NCI-H1092 treated with DMSO at 0.1 percent for 48 hours (cell line): ENCODE measurements around the gene CPB1.
"Not testable (repeated sequence)": the region's sequence is repeated elsewhere in the genome, so short reads cannot be mapped to it uniquely, and the experiment has no call there.

Experiments
- DNase-seq: peaks from one replicate; lab custom pipeline; 2025; lab: John Stamatoyannopoulos, UW

The CPB1 gene

GRCh38 chr3:148827585-148827984 lies at the start of gene CPB1:
TSS of gene CPB1 (plus strand) at chr3:148827811. CDS start at chr3:148827824, 13 bp downstream.
- no peak for DNase-seq

DNA sequence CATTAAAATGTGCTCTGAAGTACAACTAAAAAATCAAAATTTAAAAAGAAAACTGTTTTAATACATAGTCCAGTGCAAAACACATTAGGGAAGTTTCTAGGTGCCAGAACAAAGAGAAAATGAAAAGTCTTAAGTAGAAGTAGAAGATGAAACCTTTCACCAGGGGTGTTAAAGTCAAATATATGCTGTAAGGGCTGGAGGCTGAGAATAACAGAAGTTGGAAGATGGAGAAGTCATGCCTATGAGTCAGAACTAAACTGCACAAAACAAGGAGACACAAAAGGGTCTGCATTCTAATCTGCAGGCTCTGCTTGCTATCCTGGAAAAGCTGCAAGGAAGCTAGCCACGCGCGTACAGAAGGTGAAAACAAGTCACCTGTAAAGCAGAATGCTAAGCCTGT lies 48.7 kb upstream of the CPB1 start:
- DNase-seq, result no peak

- DNase-seq, result not testable (repeated sequence)
These were observed 42.6 kb upstream of the CPB1 start for GRCh38 chr3:148785026-148785425.

- DNase-seq, result not testable (repeated sequence)
These were observed 41.5 kb upstream of the CPB1 start for GRCh38 chr3:148786159-148786558.

- no peak for DNase-seq
These were observed 38.5 kb upstream of the CPB1 start for GRCh38 chr3:148789146-148789545.

DNA sequence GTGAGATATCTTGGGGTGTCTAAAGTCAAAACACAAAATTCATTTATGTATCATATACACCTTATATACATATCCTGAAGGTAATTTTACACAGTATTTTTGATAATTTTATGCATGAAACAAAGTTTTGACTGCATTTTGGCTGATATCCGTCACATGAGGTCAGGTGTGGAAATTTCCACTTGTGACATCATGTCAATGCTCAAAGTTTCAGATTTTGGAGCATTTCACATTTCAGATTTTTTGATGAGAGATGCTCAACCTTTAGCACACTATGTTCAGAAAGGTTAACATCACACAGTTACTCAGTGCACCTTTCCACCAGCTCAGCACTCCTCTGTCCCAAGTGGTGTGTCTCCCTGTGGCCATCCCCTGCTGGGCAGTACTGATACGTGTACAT lies 37.7 kb upstream of the CPB1 start:
- no peak for DNase-seq

GRCh38 chr3:148790370-148790769 lies 37.2 kb upstream of the CPB1 start:
- DNase-seq, result no peak

- DNase-seq, result no peak
These were observed 36.5 kb upstream of the CPB1 start for GRCh38 chr3:148790851-148791735.

- no peak for DNase-seq
These were observed 35.7 kb upstream of the CPB1 start for GRCh38 chr3:148791920-148792319.

DNA sequence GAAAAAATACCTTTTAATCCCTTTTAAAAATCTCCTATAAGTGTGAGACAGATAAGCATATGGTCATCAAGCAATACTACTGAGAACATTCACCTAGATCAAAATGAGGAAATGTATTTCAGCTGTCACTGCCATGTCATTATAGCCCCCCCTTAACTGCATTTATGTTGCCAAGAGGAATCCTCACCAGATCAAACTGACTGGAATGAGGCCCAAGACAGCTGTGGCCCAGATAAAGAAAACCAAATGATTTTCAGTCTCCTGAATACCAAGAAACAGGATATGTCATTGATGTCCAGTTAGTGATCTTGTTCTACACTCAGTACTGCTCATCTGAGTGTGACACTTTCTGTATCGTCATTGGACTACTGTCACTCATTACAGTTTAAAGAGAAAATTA lies 35.1 kb upstream of the CPB1 start:
- no peak for DNase-seq

- DNase-seq, result no peak
These were observed 30.8 kb upstream of the CPB1 start for GRCh38 chr3:148796799-148797198.

DNA sequence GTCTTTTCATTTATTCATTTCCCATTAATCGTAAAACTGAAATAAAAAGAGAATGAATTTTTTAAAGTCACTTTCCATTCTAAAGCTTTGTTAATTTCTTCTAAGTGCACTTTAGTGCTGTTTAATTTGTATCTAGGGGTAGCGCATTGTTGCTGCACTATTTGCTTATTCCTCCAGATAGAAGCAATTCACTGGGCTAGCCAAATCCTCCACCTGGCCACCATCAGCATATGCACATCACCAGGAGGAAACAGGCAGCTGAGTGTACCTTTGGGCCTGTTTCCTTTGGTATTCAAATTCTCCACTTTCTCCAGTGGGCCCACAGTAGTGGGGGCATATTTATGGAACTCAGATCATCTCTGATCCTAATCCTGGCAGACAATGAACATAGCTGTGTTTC lies 29.8 kb upstream of the CPB1 start:
- DNase-seq, result no peak

- DNase-seq, result no peak
These were observed 27.2 kb upstream of the CPB1 start for GRCh38 chr3:148800414-148800813.

GRCh38 chr3:148809835-148810234 lies 17.8 kb upstream of the CPB1 start:
- DNase-seq, result no peak

DNA sequence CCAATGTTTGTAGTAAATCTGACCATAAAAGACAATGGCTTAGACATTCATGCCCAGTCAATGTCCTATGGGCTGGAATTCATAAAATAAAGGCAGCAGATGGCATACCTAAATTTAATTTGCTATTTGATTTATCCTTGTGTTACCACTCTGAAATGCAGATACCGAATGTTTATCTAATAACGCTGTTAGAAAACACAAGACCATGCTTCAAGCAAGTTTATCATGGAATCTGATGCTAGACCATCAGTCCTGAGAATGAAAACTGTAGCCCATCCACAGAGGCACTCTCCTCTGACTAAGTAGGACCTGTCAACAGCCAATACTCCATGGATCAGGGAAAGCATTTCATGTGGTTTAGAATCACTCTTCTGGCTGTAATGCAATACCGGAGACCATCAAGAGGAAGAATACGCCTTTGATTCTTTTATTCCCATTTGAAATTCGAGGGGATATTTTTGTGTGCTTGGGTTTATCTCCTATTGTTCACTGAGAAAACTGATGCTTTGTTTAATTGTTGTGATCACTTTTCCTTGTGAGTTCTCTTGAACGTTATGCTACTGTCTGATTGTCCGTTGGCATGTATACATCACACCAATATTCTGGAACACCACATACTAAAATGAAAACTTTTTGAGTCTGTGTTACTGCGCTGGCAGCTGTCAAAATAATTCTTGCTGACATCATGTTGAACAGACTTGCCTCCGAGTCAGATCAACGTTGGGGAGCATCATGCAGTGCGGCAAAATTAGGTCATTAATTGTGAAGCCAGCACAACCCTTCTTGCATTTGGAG lies 12.1 kb upstream of the CPB1 start:
- DNase-seq, result no peak

DNA sequence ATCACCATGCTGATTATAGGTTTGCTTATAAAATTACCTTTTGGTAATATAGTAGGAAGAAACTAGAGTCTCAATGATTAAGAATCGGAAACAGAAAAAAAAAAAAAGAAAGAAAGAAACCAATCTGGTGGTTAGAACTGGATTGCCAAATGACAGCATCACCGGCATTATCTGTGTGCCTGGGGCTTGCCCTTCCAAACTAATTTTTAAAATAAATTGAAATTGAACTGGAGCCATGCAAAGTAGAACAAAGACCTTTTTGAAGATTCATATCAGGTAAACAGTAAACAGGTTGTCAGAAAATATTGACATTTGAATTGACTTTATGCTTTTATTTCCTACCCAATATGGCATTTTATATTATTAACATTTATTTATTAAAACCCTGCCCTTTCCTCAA lies 11.2 kb upstream of the CPB1 start:
- no peak for DNase-seq

DNA sequence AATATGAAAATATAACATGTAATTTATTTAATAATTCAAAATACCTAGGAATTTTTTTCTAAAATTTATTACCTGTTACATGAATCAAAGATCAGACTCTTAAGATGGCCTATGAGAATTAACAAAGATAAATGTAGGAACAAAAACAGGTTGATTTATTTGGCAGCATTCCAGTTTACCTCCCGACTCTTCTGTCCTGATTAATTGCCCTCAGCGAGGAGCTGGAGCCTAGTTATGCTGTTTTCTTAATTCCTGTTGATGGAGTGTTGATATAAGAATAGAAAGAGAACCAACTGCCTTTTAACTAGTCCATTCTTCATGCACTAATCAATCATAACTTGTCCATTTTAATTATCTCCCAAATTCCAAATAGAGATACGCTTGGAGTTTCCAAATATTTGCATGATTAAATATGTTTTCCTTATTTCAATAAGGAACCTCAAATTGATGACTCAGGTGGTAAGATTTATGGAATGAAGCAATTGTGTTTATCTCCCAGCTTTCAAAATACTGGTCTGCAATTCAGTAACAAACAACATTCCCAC lies 10.6 kb upstream of the CPB1 start:
- no peak for DNase-seq

DNA sequence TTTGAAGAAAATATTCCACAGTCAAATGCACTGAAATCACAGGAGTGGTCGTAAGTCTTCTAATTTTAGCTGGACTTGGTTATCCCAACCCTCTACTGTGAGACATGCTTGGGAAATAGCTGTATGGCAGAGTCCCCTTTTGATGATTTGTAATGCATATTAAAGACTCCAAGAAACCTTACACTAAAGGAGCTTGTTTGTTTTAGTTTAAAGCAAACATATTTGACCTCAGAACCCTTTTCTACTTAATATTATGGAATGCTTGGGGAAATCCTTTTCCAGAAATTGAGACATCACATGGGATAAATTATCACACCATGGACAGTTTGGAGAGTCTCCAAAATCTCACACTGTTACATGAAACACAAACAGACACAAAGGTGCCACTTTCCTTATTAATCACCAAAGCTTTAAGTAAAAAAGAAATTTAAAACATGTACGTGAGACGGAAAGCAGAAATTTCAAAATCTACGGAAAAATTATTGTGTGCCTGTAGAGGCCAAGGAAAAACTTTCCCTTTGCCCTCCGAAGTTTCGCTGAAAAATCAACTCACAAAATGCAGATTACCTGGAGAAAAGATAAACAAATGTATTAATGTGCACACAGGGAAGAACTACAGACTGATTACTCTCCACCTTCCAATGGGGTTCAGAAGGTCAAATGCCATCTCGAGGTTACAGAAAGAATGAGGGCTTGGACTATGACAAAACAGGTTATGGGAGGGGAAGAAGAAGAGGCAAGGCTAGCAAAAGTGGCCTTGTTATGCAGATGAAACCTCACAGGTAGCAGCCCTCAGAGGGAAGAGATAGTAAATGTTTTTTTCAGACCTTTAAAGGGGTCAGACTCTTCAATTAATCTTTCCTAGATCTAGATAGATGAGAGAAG lies 7.0 kb upstream of the CPB1 start:
- DNase-seq, result no peak

- no peak for DNase-seq
These were observed 4.6 kb upstream of the CPB1 start for GRCh38 chr3:148823026-148823425.

DNA sequence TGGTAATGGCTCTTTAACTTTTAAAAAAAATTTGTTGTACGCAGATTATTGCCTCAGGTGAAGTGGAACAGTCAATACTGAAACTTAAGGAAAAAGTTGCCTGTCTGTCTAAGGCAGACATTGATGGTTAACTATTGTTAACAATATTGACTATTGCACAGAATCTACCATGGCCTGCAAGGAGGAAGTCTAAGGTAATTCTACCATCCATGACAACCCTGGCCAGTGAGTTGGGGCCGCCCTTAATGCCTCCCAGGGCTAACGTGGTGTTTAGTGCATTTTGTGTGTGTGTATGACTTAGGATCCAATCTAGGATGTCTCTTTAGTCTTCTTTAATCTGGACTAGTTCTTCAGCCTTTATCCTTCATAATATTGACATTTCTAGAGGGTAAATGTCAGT lies 2.1 kb upstream of the CPB1 start:
- no peak for DNase-seq

DNA sequence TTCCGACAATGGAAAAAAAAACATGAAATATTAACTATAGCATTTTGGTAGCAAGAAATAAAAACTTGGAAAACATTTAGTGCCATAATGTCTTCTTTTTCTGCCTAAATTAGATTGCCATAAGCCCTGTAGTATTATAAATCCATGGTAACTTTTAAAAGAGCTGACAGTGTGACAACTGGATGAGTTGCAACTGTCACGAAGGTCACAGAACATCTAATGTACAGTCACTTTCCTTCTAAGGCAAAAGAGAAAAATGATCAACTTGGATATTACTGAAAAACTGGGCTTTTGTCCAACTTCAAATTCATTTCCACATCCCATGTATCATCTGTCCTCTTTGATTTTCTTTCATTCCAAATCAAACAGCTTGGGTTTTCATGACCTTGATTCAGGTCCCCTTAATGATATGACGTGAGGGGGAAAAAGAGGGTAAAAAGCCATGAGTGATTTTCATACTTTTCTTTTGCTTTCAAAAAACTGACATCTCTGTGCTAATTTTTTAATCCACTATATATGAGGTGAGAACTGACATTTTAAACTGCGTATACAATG lies 602 bp downstream of the CPB1 start:
- DNase-seq, result no peak

DNA sequence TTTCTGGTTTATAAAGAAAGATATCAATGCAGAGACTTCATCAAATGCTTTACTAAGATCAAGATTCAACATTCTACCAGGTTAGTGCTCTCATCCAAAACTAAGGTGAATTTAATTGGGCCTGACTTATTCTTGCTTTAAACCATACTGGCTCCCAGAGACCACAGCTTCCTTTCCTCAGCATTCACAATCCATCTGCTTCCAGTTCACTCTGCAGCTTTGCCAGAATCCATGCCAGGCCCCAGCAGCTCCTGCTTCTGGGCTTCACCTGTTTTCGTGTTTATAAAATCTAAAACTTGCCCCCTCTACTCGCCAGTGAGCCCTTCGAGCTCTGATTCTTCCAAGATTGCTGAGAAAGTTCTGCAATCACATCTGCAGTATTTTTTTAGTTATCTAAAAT lies 2.3 kb downstream of the CPB1 start:
- DNase-seq, result no peak
